Activated CD4-positive, alpha-beta T cell treated with anti-CD3 and anti-CD28 coated beads, Interleukin-2, Interleukin-4, amounts not matched to agents 100 ng/mL and 50 ng/mL, durations not matched to agents 16 hours and 8 hours (primary cell): ENCODE results near the gene ZFP90.
"Not testable (repeated sequence)": the region's sequence is repeated elsewhere in the genome, so short reads cannot be mapped to it uniquely, and the experiment has no call there.

Experiments used
- DNase-seq: peaks from one replicate; pipeline ENCODE4 v3.0.0-alpha.2; 2020; ENCODE audit warnings: low spot score

ZFP90 gene

GRCh38 chr16:68517606-68518166 is 21.4 kb upstream of the ZFP90 start:
- no peak for DNase-seq

GRCh38 chr16:68519225-68519745 is 19.8 kb upstream of the ZFP90 start:
- DNase-seq = no peak

GRCh38 chr16:68520649-68521086 is 18.4 kb upstream of the ZFP90 start:
- peak; percentile 86 for DNase-seq

GRCh38 chr16:68524069-68524820 is 14.8 kb upstream of the ZFP90 start:
- DNase-seq = no peak

- no peak for DNase-seq
Measured at GRCh38 chr16:68526143-68526781, 12.8 kb upstream of the ZFP90 start.

- no peak for DNase-seq
Measured at GRCh38 chr16:68526782-68527145, 12.3 kb upstream of the ZFP90 start.

- DNase-seq = no peak
Measured at GRCh38 chr16:68528233-68528632, 10.9 kb upstream of the ZFP90 start.

- DNase-seq = peak; percentile 90
Measured at GRCh38 chr16:68528686-68529379, 10.3 kb upstream of the ZFP90 start.

- no peak for DNase-seq
Measured at GRCh38 chr16:68529608-68529930, 9.5 kb upstream of the ZFP90 start.

GRCh38 chr16:68529931-68530701 is 9.0 kb upstream of the ZFP90 start:
- peak; percentile 86 for DNase-seq

- no peak for DNase-seq
Measured at GRCh38 chr16:68533937-68534336, 5.2 kb upstream of the ZFP90 start.

- no peak for DNase-seq
Measured at GRCh38 chr16:68535331-68535730, 3.8 kb upstream of the ZFP90 start.

GRCh38 chr16:68539711-68540239 is 684 bp downstream of the ZFP90 start:
- peak; percentile 29 for DNase-seq

GRCh38 chr16:68548947-68549346 is 9.9 kb downstream of the ZFP90 start:
- no peak for DNase-seq

- DNase-seq = no peak
Measured at GRCh38 chr16:68553186-68553585, 14.1 kb downstream of the ZFP90 start.

- DNase-seq = not testable (repeated sequence)
Measured at GRCh38 chr16:68560341-68560740, 21.2 kb downstream of the ZFP90 start.

GRCh38 chr16:68563631-68564381 is 24.7 kb downstream of the ZFP90 start:
- DNase-seq = no peak

- DNase-seq = no peak
Measured at GRCh38 chr16:68564382-68564985, 25.4 kb downstream of the ZFP90 start.

GRCh38 chr16:68574479-68574878 is 35.4 kb downstream of the ZFP90 start:
- DNase-seq = no peak

- DNase-seq = no peak
Measured at GRCh38 chr16:68575082-68575481, 36.0 kb downstream of the ZFP90 start.
